Islet of Langerhans (tissue), 1 donor: ENCODE data around the gene GLRA1.
"Not testable (repeated sequence)": the region's sequence is repeated elsewhere in the genome, so short reads cannot be mapped to it uniquely, and the experiment has no call there.

Experiments
- FAIRE-seq: peaks from one replicate; lab custom pipeline; 2011; peaks lifted over from hg19 to GRCh38; lab: Jason Lieb, UNC

GLRA1 gene

DNA sequence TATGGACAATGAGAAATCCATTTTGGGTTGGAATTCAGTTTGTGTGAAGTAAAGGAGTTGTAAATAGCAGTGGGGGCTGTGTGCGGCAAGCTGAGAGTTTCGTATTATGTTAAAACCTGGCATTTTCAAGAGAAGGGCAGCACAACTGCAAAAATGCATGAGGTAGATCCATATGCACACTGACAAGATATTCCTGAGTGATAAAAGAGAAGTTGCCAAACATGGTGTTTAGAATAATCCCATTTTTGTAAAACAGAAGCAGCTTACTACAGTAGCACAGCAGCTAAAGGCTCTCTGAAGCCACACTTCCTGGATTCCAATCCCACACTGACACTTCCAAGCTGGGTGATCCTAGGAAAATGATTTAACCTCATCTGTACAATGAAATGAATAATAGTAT, 11.2 kb downstream of the GLRA1 start:
- FAIRE-seq = no peak

DNA sequence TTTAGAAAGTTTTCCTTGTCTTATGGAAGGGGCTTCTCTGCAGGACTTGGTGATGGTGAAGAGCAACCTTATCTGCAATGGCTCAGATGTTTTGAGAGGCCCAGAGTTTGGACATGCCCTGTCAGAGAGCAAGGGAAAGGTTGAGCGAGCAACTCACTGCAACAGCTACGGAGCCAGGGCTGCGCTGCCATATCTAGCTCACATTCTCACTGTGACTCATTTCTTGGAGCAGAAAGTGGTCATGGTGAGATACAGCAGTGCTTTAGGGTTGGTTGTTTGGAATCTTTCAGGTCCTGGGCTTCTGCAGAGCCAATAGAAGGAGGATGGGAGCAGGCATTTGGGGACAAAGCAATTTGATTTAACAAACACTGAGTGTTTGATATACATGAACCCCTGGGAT, 12.3 kb downstream of the GLRA1 start:
- FAIRE-seq = no peak

DNA sequence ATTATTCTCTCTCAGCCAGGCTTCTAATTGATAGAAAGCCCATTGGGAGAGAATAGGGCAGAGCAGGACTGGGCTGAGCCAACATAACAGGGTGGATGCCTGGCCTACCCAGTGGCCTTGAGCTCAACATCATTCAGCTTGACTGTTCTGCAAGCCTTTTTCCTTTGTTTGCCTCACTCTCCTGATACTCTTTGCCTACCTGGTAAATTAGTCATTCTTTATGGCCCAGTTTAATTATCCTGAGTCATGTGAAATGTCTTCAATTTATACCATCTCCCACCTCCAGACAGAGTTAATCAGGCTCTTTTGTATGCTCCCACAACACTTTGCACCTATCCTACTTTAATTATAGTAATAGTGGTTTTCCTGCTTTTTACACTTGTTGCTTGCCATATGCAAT, 13.6 kb downstream of the GLRA1 start:
- no peak for FAIRE-seq

DNA sequence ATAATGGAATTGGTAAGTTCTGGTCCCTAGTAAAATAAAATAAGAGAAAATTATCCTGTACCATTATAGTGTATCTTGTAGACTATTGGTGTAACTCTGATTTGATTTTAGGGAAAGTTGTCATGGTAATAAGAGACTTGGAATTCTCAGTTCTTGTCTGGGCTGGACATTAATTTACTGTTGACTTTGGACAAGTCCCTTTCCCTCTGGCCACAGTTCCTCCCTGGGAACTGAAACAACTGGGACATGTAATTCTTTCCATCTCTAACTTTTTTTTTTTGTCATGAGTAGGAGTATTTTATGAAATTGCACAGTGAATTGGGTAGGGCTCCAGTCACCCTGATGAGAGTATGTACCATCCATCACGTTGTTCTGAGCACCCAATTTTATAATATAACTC, 15.0 kb downstream of the GLRA1 start:
- no peak for FAIRE-seq

DNA sequence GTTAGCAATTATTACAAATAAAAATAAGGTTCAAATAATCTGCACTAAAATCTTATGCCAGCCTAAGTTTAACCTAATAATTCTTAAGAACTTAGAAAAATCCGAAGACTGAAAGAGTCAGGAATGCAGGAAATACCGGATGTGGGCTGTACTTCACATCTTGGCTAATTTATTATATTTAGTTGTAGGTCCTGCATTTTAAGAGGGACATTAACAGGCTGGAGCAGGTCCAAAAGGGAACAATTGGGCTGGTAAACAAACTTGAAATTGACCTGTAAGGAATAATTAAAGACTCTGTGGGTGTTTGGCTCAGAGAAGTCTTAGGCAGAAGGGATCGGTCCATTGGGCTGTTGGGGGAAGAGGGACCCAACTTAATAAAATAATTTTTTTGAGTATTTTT, 18.4 kb downstream of the GLRA1 start:
- FAIRE-seq = peak; percentile 55

DNA sequence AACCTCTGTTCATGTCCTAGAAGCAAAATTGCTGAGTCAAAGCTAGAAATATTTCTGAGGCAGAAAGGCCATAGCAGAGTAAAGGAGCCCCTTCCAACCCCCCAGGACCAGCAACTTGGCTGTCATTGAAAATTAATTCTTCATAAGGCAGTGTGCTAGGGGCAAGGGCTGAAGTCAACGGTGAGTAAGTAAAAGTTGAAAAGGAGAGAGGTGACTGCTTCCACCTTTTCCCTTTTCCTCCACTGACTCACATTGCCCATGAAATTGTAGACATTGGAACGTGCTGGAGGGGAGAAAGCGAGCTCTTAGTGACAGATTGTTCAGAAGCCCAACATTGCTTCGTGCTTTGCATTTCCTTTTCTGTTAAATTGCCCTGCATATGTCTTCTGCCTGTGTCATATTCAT, 19.1 kb downstream of the GLRA1 start:
- no peak for FAIRE-seq

DNA sequence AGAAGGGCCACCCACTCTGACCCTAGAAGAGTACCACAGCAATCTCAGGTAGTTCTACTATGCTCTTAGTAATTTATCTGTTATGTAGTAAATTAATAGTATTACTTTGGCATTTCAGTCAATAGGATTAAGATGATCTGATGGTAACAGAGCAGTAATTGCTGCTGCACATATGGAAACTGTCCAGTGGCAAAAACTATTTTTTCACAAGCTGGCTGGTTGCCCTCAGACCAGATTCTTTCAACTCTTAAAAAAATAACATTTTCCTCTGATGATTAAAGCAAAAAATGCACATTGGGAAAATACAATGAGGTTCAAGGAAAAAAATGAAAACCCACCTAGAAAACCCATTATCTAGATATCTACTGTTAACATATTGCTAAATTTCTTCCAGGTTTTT, 19.7 kb downstream of the GLRA1 start:
- FAIRE-seq = no peak

DNA sequence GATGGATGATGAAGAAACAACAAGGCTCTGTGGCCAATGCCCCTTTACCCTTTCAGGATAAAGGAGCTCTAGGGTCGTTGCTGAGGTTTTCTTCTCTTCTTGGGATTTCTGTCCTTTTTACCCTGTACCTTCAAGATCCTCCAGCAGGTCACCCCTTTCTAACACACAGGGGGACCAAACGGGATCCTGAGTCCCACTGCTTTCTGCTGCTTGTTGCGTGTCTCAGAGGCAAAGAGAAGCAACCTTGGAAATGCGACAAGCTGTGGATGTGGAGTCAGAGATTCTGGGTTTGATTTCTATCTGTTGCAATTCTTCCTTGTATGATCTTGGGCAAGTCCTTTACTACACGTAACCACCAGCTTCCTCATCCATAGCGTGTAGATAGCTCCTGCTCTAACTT, 20.5 kb downstream of the GLRA1 start:
- FAIRE-seq = no peak

DNA sequence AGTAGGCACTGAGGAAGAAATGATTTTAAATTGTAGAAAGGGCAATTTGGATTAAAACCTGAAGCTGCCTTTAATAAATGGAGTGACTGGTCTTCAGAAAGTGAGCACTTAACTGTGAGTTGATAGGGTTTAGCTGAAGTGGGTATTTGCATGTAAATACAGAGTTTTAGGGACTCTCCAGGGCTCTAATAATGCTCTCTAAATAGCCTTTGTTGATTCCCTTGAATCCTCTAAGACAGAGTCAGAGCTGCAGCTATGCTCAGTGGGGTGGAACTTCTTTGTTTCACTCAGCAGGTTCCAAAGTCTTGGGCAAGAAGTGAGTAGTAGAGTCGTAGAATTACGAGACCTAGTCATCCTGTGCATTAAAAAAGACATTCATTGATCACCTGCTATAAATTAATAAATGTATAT, 21.4 kb downstream of the GLRA1 start:
- FAIRE-seq = no peak

DNA sequence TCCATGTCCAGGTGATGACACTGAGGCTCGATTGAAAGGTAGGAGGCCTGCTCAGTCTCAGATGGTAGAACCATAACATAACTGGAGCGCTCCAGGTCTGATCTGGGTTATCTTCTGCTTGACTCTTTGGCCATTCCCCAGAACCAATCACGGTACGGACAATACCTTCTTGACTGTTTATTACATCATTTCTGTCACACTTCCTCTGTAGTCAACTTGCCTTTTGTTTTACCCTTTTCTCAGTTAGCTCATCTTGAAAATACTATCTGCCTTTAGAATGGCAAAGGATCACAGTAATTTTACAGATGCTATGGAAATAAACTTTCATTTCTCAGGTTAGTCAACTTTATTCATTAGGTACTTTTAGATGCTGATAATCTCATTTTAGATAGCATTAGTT, 22.4 kb downstream of the GLRA1 start:
- no peak for FAIRE-seq

DNA sequence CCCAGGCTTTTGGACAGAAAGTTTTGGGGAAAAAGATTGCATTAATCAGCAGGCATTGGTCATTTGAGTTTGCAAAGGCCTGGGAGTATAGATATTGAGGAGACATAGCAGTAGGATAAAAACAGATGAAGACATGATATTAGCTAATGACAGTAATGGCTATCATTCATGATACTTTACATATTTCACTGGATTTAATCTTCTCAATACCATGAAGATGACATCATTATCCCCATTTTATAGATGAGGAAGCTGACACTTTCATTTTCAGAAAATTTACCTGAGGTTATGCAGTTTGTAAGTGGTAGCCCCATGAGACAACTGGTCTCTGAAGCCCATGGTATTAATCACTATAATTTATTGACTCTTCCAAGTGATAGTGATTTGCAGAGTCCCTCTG, 23.0 kb downstream of the GLRA1 start:
- FAIRE-seq = no peak

DNA sequence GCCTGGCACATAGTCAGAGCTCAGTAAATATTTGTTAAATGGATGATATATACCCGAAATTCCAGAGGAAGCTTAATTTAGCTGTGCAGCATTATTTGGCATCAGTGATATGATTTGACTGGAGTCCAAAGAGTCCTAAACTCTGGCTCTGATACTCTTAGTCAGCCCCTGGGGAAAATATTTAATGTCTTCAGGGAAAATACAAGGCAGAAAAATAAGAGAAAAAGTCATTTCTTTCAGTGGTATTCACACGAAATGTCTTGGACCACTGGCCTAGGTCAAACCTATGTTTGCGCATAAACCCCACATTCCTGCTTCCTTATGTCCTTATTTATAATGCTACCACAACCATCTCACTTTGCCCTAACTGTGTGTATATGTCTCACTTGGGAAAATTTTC, 23.8 kb downstream of the GLRA1 start:
- FAIRE-seq = no peak

DNA sequence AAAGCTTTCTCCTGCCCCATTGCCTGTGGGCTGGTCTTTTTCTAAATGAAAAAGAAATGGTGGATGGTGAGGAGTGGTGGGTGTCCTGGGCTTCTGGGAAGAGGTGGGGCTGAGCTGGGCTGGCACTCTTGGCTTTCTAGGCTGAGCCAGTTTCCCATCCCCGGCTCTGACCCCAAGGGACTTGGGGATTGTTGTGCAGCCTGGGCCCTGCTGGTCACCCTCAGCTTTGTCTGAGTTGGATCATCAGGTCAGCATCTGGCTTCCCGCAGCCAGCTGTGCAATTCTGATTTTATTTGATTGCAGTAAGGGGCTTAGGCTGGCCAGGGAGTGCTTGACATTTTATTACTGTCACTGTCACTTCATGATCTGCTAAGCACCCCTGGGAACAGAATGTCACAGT, 25.3 kb downstream of the GLRA1 start:
- FAIRE-seq = no peak

DNA sequence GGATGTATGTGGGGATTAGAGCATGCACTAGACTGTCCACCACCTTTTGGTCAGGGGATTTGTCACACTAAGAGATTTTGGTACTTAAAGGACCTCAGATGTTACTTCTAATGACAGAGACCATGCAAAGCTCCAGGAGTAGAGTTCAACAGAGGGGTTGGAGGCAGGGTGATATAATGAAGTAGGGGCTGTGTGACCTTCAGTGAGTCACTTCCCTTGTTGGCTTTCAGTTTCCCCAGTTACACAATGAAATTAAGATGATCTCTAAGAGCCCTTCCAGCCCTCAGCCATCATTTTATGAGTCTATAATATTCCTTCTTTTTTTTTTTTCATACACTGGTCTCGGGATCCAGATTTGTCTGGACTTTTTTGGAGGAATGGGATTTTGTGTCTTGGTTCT, 26.8 kb downstream of the GLRA1 start:
- no peak for FAIRE-seq

DNA sequence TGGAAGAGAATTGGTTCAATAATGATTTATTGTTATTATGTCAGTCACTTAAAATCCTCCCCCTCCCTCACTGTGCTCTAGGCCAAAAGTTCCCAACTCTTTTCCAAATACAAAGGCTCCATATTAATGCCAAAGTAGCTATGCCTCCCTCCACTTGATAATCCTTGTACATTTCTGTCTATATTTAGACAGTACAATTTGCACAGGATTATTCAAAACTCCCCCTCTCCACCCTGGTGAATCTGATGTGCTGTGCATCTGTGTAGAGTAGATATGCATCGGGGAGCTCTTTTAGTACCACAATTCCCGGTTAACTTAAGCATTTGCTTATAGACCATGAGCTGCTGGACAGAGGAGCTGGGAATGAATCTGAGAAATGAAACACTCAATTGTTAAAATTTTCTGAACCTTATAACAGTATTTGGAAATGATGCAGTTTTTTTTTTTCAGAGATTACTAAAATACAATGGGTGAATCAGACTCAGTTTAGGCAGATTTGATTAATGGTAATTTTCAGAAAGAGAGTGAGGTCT, 27.6 kb downstream of the GLRA1 start:
- no peak for FAIRE-seq

DNA sequence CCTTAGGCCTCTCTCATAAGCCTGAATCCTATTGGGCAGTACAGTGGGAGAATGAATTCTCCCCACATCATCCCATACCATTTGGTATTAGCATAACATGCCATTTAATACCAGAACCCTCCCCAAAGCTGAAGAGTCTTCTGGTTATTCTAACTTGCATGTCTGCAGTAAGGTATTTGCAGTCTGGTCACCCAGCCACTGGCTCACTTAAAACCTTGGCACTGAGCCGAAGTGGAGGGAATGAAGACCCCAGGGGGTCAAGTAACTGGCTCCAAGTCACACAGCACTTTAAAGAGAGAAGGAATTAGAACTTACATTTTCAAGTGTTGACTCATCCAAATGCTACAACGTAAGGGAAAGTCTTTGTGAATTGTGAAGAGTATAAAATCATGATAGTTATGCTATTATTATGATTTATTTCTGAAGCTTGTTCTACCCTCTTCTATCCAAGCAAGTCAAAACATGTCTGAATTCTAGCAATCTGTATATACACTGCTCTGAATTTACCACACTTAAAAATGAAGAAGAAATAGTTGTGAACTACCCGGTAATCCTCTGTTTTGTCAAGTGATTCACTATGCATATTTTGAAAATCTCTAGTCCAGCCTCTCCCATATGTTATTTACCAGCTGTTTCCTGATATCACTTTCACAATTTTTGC, 28.5 kb downstream of the GLRA1 start:
- FAIRE-seq = peak; percentile 49

DNA sequence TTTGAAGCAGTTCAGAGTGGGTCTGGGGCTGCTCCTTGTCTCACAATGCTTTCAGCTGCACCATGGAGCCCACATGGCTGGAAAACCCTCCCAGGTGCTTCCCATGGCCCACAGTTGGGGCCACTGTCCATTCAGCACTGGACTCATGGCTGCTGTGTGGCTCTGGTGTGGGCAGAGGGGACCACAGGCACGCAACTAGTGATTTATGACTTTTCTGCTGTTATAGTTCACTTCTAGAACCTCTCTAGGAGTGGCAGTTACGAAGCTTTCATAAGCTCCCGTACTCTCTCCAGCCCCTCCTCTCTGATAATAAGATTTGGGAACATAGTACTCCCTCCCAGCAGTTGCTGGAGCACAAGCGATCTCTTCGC, 29.0 kb downstream of the GLRA1 start:
- FAIRE-seq = no peak

DNA sequence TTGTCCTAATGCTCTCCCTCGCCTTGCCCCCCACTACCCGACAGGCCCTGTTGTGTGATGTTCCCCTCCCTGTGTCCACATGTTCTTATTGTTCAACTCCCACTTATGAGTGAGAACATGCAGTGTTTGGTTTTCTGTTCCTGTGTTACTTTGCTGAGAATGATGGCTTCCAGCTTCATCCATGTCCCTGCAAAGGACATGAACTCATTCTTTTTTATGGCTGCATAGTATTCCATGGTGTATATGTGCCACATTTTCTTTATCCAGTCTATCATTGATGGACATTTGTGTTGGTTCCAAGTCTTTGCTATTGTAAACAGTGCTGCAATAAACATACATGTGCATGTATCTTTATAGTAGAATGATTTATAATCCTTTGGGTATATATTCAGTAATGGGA, 31.2 kb downstream of the GLRA1 start:
- FAIRE-seq = not testable (repeated sequence)

DNA sequence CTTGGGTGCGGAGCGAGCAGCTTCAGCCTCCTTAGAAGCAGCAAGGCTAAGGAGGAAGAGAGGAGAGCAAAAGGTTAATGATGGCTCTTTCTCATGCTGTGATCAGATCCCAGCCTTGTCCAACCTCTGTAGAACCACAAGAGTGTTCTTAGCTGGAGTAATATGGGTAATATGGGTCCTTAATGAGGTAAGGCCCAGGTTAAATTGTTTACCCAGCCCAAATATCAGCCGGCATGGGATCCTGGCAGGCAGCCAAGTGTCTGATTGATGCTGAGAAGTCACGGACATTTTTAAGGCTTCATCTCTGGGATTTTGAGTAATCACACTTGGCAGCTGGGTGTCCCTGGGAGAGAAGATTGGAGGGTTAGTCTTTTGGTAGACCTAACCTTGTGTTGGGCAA, 32.3 kb downstream of the GLRA1 start:
- peak; percentile 92 for FAIRE-seq

DNA sequence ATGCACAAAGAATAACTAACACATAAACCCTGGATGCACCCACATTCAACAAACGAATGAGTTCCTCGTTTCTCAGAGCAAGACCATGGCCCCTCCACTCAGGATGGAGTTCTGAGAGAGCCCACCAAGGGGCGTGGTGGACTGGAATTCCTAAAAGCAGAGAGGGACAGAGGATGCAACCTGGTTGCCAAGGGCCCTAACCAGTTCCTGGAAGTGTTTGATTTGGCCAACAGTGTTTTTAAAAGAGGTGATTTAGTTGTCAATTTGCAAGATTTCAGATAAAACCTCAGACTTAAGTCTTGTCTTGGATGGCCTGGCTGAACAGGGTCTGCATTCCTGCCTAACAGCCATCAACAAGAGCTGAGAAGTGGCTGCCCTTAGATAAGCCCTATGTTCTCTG, 34.4 kb downstream of the GLRA1 start:
- no peak for FAIRE-seq

DNA sequence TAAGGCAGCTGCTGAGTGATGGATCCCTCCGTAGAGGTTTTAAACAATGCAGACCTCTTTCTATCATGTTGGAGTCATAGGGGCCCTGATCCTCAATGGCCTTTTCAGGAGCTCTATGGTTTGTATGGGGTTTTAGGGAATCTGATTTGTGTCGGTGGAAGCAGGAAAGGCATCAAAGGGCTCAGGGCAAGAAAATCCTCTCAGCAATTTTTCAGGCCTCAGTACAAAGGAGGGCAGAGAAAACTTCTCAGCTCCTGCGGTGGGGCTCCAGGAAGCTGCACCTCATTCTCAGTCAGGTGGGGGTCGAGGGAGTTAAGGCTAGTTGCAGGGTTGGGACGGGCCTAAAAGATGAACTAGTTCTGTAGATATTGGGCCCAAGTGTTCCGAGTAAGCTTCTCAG, 35.0 kb downstream of the GLRA1 start:
- no peak for FAIRE-seq

DNA sequence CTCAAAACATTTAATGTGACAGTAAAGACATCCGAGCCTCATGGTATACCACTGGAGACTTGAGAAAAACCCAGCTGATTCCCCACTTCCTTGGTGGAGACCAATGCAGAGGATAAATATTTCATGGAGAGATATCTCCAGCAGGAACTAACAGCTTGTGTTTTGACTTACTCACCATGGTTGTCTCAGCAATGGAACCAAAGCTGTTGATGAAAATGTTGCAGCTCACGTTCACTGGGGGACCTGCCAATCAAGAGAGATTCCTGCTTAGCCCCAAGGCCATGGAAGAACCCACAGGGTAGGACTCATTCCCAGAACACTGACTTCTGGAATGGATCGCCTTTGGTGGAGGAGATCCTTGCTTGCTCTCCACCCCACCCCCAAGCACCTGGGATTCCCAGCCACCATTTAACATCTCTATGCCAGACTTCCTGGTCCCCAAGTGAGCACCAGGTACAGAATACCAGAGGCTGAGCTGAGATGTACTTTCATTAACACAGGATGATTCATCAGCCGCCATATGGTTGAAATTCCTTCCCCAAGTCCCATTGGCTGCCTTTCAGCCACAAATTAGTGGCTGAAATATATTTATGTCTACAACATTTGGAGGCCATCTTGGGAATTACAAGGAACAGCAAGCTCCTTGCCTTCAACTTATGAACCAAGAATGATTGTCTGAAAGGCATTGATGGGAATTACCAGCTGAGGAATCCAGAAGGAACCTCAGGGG, 37.9 kb downstream of the GLRA1 start:
- no peak for FAIRE-seq

DNA sequence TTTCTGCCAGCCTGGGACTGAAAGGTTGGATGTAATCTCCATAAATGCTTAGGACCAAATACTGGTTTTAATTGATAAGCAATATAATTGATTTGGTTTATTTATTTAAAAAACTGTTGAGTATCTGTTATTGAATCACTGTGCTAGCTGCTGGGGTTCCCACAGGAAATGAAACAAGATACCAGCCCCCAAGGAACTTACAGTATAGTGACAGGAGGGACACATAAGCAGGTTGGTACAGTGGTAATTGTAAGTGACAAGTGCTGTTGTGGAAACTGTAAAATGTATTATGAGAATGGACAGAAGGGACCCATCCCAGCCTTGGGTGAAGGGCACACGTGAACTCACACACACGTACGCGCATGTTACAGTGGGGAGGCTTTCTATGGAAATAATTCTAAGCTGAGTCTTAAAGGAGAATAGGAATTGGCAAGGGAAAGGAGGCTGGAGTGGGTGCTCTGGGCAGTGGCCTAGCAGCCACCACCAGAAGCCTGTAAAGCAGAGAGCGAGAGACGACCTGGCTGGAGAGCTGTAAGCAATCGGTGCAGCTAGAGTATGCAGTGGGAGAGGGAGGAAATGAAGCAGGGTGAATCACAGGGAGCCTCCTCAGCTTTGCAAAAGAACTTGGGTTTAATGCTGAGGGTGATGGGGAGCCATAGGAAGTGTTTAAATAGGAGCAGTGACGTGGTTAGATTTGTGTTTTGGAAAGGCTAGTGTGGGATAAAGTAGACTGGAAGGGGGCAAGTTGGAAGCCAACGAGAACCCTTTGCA, 39.3 kb downstream of the GLRA1 start:
- FAIRE-seq = no peak
